Mucosa of descending colon (tissue), 3 donors: Measurements from ENCODE around the gene CAMSAP1. TPM values are rescaled to one million over a fixed set of nuclear protein-coding genes. Genes with fewer than 3 reads are reported as not detected.
A peak's percentile ranks its signal among the peaks of the same experiment; 100 is the strongest.
"Not testable (repeated sequence)": the region's sequence is repeated elsewhere in the genome, so short reads cannot be mapped to it uniquely, and the experiment has no call there.

Source experiments
- ATAC-seq: fragments of 200-7000 bp; cut with Tn5 transposase; one replicate; pipeline ENCODE4 v1.9.1; 2020; ENCODE audit warnings: mild to moderate bottlenecking, moderate library complexity
- DNase-seq, 3 donors: peaks; one replicate each; pipeline ENCODE4 v3.0.0-alpha.2; 2020
- H3K36me3 ChIP-seq: fragments of 200-600 bp; one replicate; pipeline ENCODE4 v1.8.0; 2021; ENCODE audit warnings: low read depth, mild to moderate bottlenecking
- H3K4me1 ChIP-seq: fragments of 200-600 bp; one replicate; pipeline ENCODE4 v1.8.0; 2021; ENCODE audit warnings: low read depth, mild to moderate bottlenecking
- H3K4me3 ChIP-seq: fragments of 200-600 bp; one replicate; pipeline ENCODE4 v1.8.0; 2021; ENCODE audit warnings: mild to moderate bottlenecking
- H3K9me3 ChIP-seq: fragments of 200-600 bp; one replicate; pipeline ENCODE4 v1.8.0; 2021; ENCODE audit warnings: mild to moderate bottlenecking
- CTCF ChIP-seq: fragments of 200-600 bp; IDR thresholded peaks from one replicate; pipeline ENCODE4 v1.8.0; 2022; ENCODE audit warnings: antibody characterized with exemption, mild to moderate bottlenecking
- intact Hi-C, 2 donors: fragments of 100-400 bp; cut with DNase I in 1 of 2; cut with micrococcal nuclease in 1 of 2; formaldehyde crosslinking; loops; one replicate each; pipeline versions ENCODE4 v1.11.0 to v1.11.1; 2022; cut with DNase I, micrococcal nuclease
- total RNA-seq, 3 donors: library from RNA; stranded (reverse); fragmentation: NEBNext Ultra II Directional in 2 of 3; extraction: Animal tissue kit (Norgen Biotek cat#: 25700) in 2 of 3; gene quantifications; one replicate each; pipeline versions ENCODE4 v1.2.1 to v1.2.4, GENCODE V29; 2021 to 2023
- donor health status: DM: no; HTN: no; CAD: no; lungs with moderate emphysema.
- donor health status: DM: no; HTN: no; CAD: no.
- donor health status: DM: no; HTN: yes; CAD: no.

CAMSAP1 gene
- total RNA-seq, 3 donors from 2014 or later: 11.5 to 37.8 (median 14.3) TPM

GRCh38 chr9:135923508-135923907, 16.2 kb upstream of the CAMSAP1 start:
- Histone ChIP-seq H3K36me3 (no peaks in the 10 kb centered on the region), H3K9me3 (peaks cover 9% of the 10 kb centered on the region), H3K4me1 (no peaks in the 10 kb centered on the region), H3K4me3 (no peak overlapping the region)
- ATAC-seq (no peak), DNase-seq (peak in 1 of 3 donors; percentile 17)
- intact Hi-C loops: no loop called here
- no peak for TF ChIP-seq CTCF

DNA sequence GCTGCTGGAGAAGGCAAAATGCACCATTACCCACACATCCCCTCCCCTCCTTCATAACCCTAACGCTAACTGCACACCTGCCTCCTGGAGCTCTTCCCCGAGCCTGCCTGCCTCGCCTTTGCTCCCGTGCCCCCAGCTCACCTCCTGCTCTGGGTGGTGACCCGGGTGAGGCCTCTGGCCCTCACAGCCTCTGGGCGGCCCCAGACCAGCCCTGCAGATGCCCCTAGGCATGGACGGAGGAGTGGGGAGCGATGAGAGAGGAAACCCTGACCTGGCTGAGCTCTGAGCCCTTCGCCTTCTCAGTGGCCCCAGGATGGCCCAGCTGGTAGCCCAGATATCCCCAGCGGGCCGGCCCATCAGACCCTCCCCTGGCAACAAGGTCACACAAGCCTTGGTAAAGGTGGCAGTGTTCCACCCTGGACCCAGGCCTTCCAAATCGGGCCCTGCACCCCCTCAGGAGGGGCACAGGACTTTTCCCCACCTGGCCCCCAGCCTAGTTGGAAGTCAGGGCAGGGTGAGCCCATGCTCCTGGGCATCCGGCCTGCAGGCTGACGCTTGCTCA, 14.5 kb upstream of the CAMSAP1 start:
- intact Hi-C loops: no loop called here
- ATAC-seq (no peak), DNase-seq (no peak)
- Histone ChIP-seq H3K9me3 (peaks cover 25% of the 10 kb centered on the region), H3K36me3 (no peaks in the 10 kb centered on the region), H3K4me1 (no peaks in the 10 kb centered on the region), H3K4me3 (no peak overlapping the region)
- TF ChIP-seq CTCF: no peak

DNA sequence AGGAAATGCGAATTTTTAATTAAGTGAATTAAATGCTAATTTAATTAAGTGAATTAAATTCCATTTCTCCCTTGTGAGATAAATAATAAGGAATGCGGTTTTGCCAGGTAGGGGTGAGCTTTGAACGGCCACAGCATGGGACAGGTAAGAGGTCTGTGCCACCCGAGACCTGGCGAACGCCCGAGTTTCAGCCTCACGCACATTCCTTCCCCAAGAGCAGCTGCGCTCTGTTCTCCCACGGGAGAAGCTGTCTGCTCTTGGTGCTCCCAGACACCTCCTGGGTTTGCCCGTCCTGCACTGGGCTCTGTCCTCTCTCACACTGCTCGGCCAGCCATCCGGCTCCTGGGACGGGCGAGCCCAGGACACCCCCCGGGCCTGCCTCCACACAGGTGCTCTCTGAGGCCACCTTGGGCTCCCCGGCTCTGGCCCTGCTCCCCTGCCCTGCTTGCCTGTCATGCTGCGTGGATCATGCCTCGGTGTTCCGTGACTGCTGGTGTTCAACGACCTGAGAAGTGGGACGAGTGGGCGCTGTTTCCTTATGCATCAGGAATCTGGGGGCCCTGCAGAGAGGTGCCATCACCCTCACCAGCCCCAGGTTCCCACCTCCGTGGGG, 13.7 kb upstream of the CAMSAP1 start:
- H3K4me1 ChIP-seq: no peaks in the 10 kb centered on the region
- no peaks in the 10 kb centered on the region for H3K36me3 ChIP-seq
- DNase-seq (no peak), ATAC-seq (no peak)
- no peak for TF ChIP-seq CTCF
- peaks cover 33% of the 10 kb centered on the region for H3K9me3 ChIP-seq
- intact Hi-C loops: no loop called here
- H3K4me3 ChIP-seq: no peak overlapping the region

- Histone ChIP-seq H3K36me3 (no peaks in the 10 kb centered on the region), H3K4me3 (no peak overlapping the region), H3K9me3 (peaks cover 40% of the 10 kb centered on the region), H3K4me1 (no peaks in the 10 kb centered on the region)
- intact Hi-C loops: no loop called here
- TF ChIP-seq CTCF: no peak
- no peak for DNase-seq
- ATAC-seq: no peak
Observed at GRCh38 chr9:135920256-135920930, 13.0 kb upstream of the CAMSAP1 start.

DNA sequence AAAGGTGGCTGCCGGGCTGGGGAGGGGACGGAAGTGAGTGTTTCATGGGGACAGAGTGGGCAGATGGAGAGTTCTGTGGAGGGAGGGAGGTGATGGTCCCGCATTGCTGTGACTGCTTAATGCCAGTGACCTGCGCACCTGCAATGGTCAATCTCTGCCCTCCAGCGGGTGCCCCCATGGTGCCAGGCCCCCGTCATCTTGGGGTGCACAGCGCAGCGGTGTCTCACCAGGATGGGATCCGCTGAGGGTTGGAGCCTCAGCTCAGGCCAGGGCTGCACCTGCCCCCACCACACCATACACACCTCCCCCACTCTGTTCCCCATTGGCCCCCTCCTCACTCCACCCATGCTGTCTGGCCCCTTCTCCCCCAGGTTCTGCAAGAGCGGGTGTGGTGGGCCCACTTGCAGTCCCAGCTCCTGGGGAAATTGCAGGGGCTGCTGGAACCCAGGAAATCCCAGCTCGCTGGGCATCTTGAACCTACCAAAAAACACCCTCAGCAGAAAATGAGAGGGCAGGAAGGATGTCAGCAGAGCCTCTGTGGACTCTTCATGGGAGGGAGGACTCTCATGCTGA, 12.1 kb upstream of the CAMSAP1 start:
- no peaks in the 10 kb centered on the region for H3K4me1 ChIP-seq
- no peak overlapping the region for H3K4me3 ChIP-seq
- TF ChIP-seq CTCF: no peak
- no peak for DNase-seq
- ATAC-seq: no peak
- intact Hi-C loops: no loop called here
- H3K36me3 ChIP-seq: no peaks in the 10 kb centered on the region
- peaks cover 50% of the 10 kb centered on the region for H3K9me3 ChIP-seq

- H3K4me3 ChIP-seq, H3K4me1 ChIP-seq, ATAC-seq, intact Hi-C loops, H3K36me3 ChIP-seq, DNase-seq: not testable (repeated sequence)
- peaks cover 60% of the 10 kb centered on the region for H3K9me3 ChIP-seq
Observed at GRCh38 chr9:135916227-135916626, 8.9 kb upstream of the CAMSAP1 start.
